DMS 273 treated with DMSO at 0.1 percent for 48 hours (cell line): ENCODE data around the gene CRLF2.
"Not testable (repeated sequence)": the region's sequence is repeated elsewhere in the genome, so short reads cannot be mapped to it uniquely, and the experiment has no call there.

Source experiments
- DNase-seq: peaks from one replicate; lab custom pipeline; 2025; lab: John Stamatoyannopoulos, UW

The CRLF2 gene, protein sequence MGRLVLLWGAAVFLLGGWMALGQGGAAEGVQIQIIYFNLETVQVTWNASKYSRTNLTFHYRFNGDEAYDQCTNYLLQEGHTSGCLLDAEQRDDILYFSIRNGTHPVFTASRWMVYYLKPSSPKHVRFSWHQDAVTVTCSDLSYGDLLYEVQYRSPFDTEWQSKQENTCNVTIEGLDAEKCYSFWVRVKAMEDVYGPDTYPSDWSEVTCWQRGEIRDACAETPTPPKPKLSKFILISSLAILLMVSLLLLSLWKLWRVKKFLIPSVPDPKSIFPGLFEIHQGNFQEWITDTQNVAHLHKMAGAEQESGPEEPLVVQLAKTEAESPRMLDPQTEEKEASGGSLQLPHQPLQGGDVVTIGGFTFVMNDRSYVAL

DNA sequence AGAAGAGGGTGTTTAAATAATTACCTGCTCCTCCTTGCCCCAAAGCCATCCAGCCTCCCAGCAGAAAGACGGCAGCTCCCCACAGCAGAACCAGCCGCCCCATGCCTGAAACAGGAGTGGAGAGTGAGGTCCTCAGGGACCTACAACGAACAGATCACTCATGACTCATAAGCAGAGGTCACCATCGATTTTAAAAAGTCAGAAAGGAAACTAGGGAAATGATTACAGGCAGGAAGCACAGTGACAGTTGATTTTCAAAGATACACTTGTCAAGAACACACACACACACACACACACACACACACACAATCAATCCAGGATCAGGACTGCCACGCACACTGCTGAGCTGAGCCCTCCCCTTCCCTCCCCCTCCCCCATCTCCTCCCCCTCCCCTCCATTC is at the start of gene CRLF2:
Gene CRLF2 (minus strand): TSS at position 118 of the 400 bp plus-strand sequence. CDS start 15 bp downstream, at position 103.
- no peak for DNase-seq

DNA sequence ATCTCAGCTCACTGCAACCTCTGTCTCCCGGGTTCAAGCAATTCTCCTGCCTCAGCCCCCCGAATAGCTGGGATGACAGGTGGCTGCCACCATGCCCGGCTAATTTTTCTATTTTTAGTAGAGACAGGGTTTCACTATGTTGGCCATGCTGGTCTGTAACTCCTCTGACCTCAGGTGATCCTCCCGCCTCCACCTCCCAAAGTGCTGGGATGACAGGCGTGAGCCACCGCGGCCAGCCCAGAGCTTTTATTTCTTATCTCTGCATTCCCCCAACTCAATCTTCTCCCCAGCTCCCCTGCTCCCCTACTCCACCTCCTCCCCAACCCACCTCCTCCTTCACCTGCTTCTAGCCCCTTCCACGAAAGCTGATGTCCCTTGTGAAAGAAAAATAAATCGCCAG is 49.3 kb upstream of the CRLF2 start:
- DNase-seq = not testable (repeated sequence)

DNA sequence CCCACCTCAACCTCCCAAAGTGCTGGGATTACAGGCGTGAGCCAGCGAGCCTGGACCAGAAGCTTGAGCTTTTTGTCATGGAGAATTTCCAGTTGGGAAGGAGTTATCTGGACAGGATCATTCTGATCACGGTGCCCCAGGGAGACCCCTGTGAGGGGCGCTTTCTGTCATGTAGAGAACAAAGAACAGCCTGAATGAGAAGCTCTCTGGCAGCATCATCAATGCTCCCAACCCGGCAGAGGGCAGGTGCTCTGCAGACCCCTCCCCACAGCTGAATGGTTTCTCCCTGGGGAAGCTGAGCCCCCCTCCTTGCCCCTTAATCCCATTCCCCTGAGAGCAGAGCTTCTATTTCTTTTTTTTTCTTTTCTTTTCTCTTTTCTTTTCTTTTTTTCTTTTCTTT is 48.8 kb upstream of the CRLF2 start:
- DNase-seq = no peak

DNA sequence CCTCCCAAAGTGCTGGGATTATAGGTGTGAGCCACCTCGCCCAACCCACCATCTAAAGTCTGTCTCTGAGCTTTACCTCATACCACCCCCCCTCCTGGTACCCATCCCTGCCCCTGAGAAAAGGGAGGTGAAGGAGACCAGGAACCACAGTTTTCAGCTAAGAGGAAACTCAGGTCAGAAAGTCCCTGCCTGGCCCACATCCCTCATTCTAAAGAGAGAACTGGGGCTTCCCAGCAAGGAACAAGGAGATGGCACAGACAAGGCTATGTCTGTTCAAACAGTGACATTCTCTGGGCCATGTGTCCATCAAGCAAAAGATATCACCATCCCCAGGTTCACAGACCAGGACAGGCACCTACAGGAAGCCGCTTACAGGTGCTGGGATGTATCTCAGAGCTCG is 40.4 kb upstream of the CRLF2 start:
- DNase-seq = no peak

DNA sequence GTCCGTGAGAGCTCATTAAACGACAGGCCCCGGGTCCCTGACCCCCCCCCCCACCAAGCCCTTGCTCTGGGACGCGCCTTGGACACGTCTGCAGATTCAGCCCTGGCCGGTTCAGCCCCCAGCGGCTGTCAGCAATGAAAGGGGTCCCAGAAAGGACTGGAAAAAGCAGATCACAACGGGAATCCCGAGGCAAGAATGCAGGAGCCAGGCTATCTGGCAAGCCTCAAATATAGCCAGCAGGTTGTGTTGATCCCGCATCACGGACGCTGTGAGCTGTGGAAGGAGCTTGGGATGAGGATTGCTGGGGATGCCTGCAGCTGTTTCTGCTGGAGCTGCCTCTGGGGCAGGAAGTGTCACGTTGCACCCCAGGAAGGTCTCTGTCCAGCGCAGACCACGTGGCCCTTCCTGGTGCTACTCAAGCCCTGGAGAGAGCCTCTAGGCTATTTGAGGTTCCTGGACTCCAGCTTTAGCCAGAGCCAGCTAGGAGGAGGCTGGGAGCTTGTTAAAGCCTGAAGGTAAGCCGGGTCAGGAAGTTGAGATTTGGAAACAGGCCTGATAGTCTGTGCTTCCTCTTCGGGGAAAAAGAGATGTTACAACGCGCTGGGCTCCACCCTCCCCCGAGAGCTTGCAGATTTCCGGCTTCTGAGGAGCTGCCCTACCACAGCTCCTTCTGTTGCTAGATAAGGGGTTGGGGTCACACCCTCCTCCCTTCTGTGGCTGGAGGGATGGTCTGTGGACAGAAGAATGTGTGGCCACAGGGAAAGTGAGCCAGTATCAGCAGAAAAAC is 36.8 kb upstream of the CRLF2 start:
- no peak for DNase-seq

DNA sequence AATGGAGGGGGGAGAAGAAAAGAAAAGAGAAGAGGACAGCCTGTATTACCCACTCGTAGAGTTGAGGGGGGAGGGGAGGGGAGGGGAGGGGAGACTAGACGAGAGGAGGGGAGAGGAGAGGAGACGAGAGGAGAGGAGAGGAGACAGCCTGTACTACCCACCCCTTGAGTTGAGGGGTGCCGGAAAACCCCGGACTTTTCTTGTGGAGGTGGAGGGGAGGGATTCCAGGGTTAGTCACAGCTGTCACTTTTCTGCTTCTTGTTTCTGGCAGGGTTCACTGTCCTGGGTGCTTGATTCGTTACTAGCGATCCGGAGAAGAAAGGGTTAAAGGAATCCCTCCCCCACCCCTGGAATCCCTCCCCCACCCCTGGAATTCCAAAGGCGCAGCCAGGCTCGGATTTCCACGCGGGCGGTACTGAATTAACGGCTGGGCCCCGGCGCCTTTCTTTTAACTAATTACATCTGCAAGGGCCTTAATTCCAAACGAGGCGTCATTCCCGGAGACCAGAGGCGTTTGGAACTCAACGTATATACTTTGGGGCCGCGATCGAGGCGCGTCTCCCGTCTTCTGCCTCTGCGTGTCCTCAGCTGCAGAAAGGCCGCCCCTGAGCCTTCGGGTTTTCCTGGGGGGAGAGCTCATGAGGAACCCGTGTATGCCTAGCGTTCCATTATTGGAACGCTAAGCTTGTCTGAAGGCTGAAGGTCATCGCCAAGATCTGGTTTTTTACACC is 36.0 kb upstream of the CRLF2 start:
- no peak for DNase-seq

DNA sequence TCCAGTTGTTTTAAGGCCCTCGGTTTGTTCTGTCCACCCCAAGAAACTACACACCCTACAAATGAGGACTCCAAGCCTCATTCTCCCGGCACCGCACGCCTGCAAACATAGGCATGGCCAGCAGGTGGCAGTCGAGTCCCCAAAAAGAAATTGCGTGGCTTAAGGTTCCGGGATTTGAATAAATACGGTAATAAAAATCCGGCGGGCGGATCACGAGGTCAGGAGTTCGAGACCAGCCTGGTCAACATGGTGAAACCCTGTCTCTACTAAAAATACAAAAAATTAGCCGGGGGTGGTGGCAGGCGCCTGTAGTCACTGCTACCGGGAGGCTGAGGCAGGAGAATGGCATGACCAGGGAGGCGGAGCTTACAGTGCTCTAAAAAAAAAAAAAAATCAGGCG is 34.4 kb upstream of the CRLF2 start:
- DNase-seq = peak; percentile 31

DNA sequence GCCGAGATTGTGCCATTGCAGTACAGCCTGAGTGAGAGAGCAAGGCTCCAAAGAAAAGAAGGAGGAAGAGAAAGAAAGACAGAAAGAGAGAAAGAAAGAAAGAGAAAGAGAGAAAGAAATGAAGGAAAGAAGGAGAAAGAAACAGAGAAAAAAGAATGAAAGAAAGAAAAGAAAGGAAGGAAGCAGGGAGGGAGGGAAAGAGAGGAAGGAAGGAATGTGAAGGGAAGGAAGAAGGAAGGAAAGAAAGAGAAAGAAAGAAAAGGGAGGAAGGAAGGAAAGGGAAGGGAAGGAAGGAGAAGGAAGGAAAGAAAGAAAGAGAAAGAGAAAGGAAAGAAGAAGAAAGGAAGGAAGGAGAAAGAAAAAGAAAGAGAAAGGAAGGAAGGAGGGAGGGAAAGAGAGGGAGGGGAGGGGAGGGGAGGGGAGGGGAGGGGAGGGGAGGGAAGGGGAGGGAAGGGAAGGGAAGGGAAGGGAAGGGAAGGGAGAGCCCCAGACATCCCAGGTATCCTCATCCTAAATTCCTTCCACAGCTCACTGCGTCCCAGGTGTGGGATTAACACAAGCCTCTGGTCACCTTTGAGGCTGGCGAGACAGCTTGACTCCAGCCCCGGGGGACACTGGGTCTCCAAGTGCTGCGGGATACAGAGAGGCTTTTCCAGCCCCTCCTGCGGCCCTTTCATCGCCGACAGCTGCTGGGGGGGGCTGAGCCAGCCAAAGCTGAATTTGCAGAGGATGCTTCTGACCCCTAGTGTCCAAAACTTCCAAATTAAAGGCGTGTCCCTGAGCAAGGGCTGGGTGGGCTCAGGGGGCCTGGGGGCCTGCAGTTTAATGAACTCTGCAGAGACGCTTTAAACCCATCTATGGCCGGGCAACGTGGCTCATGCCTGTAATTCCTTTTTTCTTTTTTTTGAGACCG is 32.0 kb upstream of the CRLF2 start:
- peak; percentile 26 for DNase-seq

DNA sequence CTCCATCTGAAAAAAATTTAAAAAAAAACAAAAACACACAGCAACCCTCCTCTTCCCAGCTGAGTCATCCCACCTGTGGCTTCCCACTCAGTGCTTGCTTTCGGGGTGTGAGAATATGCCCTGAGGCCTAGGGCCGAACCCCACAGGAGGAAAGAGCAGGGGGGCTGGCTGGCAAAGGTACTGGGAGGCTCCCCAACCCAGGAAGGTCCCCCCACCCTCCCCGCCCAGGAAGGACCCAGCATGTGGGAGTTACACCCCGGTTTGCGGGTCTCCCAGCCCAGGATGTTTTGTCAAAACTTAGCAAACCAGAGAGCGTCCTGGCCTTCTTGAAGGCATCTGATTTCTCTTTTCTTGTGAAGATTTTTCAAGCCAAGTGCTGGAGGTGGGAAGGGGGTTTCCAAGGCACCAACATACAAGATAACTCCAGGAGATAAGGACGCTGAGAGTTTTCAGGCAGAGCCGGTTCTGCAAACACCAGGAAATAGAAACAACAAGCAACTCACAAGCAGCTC is 30.5 kb upstream of the CRLF2 start:
- DNase-seq = no peak

DNA sequence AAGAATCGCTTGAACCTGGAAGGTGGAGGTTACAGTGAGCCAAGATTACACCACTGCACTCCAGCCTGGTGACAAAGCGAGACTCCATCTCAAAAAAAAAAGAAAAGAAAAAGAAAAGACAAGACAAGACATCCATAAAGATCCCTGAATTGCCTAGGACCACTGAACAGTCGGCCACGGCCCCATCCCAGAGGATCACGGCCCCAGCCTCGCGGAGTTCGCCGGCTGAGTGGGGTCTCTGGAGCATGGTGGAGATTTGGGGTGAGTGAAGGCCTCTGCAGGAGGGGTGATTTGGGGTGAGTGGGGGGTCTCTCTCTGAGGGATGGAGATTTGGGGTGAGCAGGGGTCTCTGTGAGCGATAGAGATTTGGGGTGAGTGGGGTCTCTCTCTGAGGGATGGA is 28.1 kb upstream of the CRLF2 start:
- DNase-seq = not testable (repeated sequence)

DNA sequence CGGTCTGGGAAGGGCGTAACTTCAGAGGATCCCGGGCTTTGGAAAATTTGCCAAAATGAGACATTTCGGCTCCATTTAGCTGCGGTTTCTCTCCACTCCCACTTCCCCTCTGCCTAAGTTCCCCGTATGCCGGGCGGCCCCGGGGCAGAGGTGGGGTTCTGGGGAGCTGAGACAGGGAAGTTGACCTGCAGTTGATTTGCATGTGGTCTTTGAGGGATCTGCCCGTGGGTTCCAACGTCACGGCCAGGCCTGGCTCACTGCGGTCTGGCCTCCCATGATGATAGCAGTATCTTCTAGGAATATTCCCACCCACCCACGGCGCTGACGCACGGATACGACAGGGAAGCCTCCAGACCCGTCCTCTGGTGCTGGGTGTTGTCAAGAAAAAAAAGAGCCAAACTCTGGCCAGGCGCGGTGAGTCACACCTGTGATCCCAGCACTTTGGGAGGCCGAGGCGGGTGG is 27.3 kb upstream of the CRLF2 start:
- no peak for DNase-seq

DNA sequence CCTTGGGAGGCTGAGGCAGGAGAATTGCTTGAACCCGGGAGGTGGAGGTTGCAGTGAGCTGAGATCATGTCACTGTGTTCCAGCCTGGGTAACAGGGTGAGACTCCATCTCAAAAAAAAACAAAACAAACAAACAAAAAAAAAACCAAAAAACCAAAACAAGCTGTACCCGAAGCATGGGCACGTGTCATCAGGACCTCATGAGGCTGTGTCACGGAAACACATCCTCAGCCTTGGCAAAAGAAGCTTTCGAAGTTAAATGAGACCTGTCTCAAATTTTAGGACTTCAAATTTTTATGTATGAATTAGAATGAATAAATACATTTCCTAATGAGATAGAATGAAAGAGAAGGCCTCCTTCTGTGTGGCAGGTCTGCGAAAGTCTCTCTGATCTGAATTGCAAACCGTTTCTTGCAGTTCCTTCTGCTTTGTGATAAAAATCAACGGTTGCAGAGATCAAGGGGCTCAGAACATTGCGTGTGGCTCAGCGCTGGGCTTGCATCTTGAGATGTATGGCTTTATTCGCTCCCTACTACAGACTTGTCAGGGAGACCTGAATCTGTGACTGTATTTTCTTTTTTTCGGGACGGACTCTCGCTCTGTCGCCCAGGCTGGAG is 19.5 kb upstream of the CRLF2 start:
- DNase-seq = no peak

DNA sequence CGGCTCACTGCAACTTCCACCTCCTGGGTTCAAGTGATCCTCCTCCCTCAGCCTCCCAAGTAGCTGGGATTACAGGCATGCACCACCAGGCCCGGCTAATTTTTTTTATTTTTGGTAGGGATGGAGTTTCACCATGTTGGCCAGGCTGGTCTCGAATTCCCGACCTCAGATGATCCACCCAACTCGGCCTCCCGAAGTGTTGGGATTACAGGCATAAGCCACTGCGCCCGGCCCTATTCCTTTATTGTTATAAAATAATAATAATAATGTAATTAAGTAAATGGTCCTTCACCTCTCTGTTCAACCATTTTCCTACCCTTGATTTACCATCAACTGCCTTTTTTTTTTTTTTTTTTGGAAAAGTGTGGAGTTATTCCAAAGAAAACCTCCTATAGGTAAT is 15.7 kb upstream of the CRLF2 start:
- not testable (repeated sequence) for DNase-seq

DNA sequence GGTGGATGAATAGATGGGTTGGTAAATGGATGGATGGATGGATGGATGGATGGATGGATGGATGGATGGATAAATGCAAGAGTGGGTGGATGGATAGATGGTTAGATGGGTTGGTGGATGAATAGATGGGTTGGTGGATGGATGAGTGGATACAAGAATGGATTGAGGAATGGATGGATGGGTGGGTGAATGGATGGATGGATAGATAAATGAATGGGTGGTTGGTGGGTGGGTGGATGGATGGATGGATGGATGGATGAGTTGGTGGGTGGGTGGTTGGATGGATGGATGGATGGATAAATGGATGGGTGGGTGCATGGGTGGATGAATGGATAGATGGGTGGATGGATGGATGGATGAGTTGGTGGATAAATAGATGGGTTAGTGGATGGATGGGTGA is 13.8 kb upstream of the CRLF2 start:
- no peak for DNase-seq

DNA sequence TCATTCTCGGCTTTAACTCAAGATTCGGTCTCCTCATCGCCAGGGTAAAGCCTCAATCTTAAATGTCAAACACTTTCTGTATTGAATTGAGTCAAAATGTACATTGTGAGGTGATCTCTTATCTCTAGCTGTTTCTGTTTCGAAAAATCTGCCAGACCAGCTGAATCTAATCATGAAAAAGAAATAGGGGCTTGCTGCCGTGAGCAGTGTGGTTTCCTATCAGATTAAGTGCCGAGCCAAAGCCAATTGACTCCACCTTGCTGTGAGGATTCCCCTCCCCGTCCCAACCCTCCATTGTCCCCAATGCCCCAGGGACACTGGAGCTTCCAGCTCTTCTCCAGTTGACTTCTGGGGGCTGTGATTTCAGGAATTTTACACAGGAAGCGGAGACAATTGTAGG is 12.5 kb upstream of the CRLF2 start:
- no peak for DNase-seq

DNA sequence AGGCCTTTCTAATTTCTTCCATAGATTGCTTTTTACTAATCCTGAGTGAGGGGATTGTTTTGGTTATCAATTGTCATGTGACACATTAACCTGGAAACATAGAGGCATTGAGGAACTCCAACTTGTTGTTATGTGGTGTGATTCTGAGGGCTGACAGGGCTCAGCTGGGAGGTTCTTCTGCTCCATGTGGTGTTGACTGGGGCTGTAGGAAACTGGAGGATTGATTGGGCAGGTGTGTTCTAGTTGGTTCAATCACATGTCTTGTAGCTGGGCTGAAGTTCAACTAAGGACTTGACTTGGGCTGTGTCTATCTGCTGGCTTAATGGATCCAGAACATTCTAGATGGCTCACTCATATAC is 10.8 kb upstream of the CRLF2 start:
- no peak for DNase-seq

DNA sequence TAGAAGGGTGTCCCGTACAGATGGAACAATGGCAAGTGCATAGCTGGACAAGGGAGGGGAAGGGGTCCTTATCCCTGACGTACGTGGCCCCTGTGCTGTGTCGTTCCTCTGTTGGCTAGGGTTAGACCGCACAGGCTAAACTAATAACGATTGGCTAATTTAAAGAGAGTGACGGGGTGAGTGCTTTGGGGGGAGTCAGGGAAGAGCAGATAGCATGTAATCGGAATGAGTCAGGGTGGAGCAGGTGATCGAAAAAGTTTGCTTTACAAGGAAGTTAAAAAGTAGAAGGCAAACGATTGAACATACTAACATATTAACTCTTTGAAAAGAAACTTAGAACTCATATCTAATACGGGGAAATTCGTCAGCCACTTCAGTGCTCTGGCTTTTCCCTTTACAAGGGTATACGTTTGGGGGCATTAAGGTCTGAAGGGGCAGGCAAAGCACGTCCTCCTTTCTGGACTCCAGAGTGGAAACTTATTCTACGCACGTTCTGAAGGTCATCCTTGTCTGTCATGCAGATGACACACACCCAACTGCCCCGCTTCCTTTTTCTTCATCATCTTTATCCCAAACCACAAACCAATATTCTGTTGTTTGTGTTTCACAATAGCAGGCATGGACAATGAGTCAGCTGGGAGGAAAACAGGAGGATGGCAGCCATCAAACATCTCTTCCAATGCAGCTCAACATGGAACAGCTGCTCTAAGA is 10.2 kb upstream of the CRLF2 start:
- DNase-seq = no peak

DNA sequence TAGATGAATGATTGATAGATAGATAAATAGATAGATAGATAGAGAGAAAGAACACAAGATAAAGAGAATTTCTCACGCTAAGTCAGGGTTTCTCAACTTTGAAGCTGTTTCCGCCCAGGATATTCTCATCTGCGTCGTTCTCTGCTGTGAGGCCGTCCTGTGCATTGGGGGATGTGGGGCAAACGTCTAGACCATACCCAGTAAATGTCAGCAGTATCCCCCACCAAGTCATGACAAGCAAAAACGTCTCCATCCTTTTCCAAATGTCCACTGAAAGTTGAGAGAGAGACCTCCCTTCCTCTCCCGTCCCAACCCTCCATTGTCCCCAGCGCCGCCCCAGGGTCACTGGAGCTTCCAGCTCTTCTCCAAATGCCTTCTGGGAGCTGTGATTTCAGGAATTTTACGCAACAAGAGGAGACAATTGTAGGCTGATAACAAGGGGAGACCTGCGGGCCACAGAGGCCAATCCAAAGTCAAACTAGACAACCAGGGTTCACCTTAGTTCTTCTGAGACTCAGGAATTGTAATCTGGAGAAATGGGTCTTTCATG is 8.9 kb upstream of the CRLF2 start:
- DNase-seq = no peak

DNA sequence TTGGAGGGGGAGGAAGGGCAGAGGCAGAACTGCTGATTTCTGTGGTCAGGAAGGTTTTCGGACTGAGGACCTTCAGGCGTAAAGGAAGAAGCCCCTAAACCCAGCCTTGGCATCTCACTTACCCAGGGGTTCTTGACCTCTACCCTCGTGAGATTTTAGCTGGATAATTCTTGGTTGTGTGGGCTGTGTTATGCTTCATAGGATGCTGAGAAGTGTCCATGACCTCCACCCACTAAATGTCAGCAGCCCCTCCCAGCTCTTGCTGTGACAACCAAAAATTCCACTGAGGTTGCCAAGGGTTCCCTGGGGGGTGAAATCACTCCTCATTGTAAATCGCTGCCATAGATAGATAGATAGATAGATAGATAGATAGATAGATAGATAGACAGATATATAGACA is 5.8 kb upstream of the CRLF2 start:
- DNase-seq = no peak
